Fibroblast of lung (primary cell): ENCODE results near the gene INSL4. TPM values are rescaled to one million over a fixed set of nuclear protein-coding genes. Genes with fewer than 3 reads are reported as not detected.

ENCODE experiments used
- DNase-seq, 2 donors: peaks; one replicate each; pipeline versions ENCODE4 v3.0.0 to v3.0.0-alpha.2; 2010; ENCODE audit warnings: low read depth in 2 of 2
- H2AFZ ChIP-seq: 2 replicates; pipeline ENCODE4 v1.5.1; 2012; ENCODE audit warnings: low read length, control low read depth, inconsistent platforms
- H3K27ac ChIP-seq: 2 replicates; pipeline ENCODE4 v1.5.1; 2011; ENCODE audit warnings: low read length, control low read depth; ENCODE audit not compliant: insufficient read depth
- H3K27me3 ChIP-seq: 2 replicates; pipeline ENCODE4 v1.5.1; 2011; ENCODE audit warnings: mild to moderate bottlenecking, low read length; ENCODE audit not compliant: control insufficient read depth, insufficient read depth
- H3K36me3 ChIP-seq: 2 replicates; pipeline ENCODE4 v1.5.1; 2011; ENCODE audit warnings: low read length; ENCODE audit not compliant: control insufficient read depth, insufficient read depth
- H3K4me1 ChIP-seq: 2 replicates; pipeline ENCODE4 v1.5.1; 2011; ENCODE audit warnings: low read length; ENCODE audit not compliant: control insufficient read depth, insufficient read depth; ENCODE audit errors: extremely low read depth
- H3K4me2 ChIP-seq: 2 replicates; pipeline ENCODE4 v1.5.1; 2011; ENCODE audit warnings: low read length, control low read depth; ENCODE audit not compliant: insufficient read depth; ENCODE audit errors: extremely low read depth
- H3K4me3 ChIP-seq, 4 experiments: fragments of 200-600 bp in 1 of 4; sonication (generic) in 1 of 4; replicated peaks in 1 of 4; 2 replicates each; pipeline ENCODE4 v1.5.1; 2011 to 2016; ENCODE audit warnings: low read length in 4 of 4, low read depth in 3 of 4, mild to moderate bottlenecking in 3 of 4, control low read depth in 2 of 4, inconsistent platforms in 1 of 4, mixed read lengths in 1 of 4; ENCODE audit not compliant: insufficient read depth in 1 of 4; ENCODE audit errors: control extremely low read depth in 1 of 4
- H3K79me2 ChIP-seq: 2 replicates; pipeline ENCODE4 v1.5.1; 2012; ENCODE audit warnings: mild to moderate bottlenecking, low read length, inconsistent platforms; ENCODE audit not compliant: control insufficient read depth, insufficient read depth
- H3K9ac ChIP-seq: 2 replicates; pipeline ENCODE4 v1.5.1; 2011; ENCODE audit warnings: mild to moderate bottlenecking, low read length, control low read depth; ENCODE audit not compliant: insufficient read depth
- H3K9me3 ChIP-seq: 2 replicates; pipeline ENCODE4 v1.5.1; 2012; ENCODE audit warnings: low read depth, low read length; ENCODE audit not compliant: control insufficient read depth, insufficient read depth
- H4K20me1 ChIP-seq: 2 replicates; pipeline ENCODE4 v1.5.1; 2011; ENCODE audit warnings: low read length; ENCODE audit not compliant: control insufficient read depth, insufficient read depth; ENCODE audit errors: extremely low read depth
- EZH2 ChIP-seq: IDR thresholded peaks from 2 replicates; pipeline ENCODE4 v1.5.1; 2012; ENCODE audit warnings: low read length, control low read depth, mild to moderate bottlenecking; ENCODE audit errors: missing control alignments
- polyA plus RNA-seq, 2 donors: library from polyadenylated mRNA; depleted of rRNA in 1 of 2; stranded (reverse) in 1 of 2; unstranded in 1 of 2; fragments of >200 nt; gene quantifications; 2 replicates each; pipeline ENCODE4 v1.2.1, GENCODE V29; 2011 to 2012; ENCODE audit warnings: missing spikeins in 1 of 2
- total RNA-seq: library from RNA; depleted of rRNA; stranded (reverse); fragments of >200 nt; gene quantifications from 2 replicates; pipeline ENCODE4 v1.2.1, GENCODE V29; 2014
- TF ChIP-seq, protein P1 (sequence below), 2 donors: IDR thresholded peaks in 1 of 2; conservative IDR thresholded peaks in 1 of 2; 1 replicate in 1 of 2; 2 replicates in 1 of 2; pipeline ENCODE4 v1.5.1; 2011 to 2012; ENCODE audit warnings: low read length in 2 of 2, control low read depth in 1 of 2, inconsistent platforms in 1 of 2, low read depth in 1 of 2, mild to moderate bottlenecking in 1 of 2

Gene INSL4
- total and polyA plus RNA-seq, 2 donors (not counting 1 experiment from before 2014, with no cell fraction given), result not detected

DNA sequence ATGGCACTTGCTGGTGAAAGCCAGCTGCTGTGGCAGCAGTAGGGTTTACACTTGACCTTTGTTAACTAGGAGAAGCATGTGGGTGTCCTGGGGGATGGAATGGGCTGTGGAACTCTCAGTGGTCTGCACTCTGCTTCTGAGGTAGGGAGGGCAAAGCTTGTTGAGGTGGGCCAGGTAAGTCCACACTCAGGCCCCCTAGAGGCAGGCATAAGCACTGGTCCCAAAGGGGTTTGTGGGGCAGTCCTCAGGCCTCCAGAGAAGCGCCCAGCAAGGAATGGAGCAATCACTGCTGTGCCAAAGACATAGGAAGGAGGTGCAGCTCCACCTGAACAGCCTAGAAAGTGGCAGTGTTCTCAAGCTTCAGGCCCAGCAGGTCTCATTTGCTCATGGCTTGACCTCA, 34.7 kb downstream of the INSL4 start:
- Histone ChIP-seq H3K36me3 (no peaks in the 10 kb centered on the region), H2AFZ (no peak overlapping the region), H3K4me3 (no peak overlapping the region), H4K20me1 (no peaks in the 10 kb centered on the region), H3K4me1 (no peaks in the 10 kb centered on the region), H3K27ac (no peak overlapping the region), H3K27me3 (no peaks in the 10 kb centered on the region), H3K4me2 (no peak overlapping the region), H3K9me3 (no peaks in the 10 kb centered on the region), H3K79me2 (no peaks in the 10 kb centered on the region), H3K9ac (no peak overlapping the region)
- TF ChIP-seq EZH2, result no peak
- TF ChIP-seq, protein P1, sequence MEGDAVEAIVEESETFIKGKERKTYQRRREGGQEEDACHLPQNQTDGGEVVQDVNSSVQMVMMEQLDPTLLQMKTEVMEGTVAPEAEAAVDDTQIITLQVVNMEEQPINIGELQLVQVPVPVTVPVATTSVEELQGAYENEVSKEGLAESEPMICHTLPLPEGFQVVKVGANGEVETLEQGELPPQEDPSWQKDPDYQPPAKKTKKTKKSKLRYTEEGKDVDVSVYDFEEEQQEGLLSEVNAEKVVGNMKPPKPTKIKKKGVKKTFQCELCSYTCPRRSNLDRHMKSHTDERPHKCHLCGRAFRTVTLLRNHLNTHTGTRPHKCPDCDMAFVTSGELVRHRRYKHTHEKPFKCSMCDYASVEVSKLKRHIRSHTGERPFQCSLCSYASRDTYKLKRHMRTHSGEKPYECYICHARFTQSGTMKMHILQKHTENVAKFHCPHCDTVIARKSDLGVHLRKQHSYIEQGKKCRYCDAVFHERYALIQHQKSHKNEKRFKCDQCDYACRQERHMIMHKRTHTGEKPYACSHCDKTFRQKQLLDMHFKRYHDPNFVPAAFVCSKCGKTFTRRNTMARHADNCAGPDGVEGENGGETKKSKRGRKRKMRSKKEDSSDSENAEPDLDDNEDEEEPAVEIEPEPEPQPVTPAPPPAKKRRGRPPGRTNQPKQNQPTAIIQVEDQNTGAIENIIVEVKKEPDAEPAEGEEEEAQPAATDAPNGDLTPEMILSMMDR (conservative IDR thresholded peaks at IDR 0.05 in 1 of 2, IDR thresholded peaks at IDR 0.05 in 1 of 2; ENCODE audit: low read depth in 1 of 2, low read length in 2 of 2), result no peak
- no peak for DNase-seq

DNA sequence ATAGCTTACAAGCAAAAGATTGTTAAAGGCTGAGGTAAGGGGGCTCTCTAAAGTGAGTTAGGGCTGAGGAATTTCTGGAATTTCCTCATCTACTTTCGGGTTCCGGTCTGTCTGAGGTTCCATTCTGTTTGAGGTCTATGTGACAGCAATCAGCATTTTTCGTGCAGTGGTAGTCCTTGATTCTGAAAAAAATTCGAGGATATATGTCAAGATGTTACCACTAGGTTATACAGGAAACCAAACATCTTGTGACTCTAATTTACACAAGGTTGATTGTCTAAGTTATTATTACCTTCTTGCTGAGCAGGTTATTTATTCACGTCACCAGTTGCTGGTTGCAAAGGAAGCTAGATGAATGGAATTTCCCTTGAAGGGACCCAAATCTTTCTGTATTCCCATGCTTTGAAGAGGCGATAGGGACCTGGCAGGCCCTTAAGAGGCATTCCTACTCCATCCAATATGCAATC, 38.1 kb downstream of the INSL4 start:
- H3K36me3 ChIP-seq, result no peaks in the 10 kb centered on the region
- H3K79me2 ChIP-seq, result no peaks in the 10 kb centered on the region
- no peaks in the 10 kb centered on the region for H3K4me1 ChIP-seq
- no peaks in the 10 kb centered on the region for H4K20me1 ChIP-seq
- H3K27ac ChIP-seq, result no peak overlapping the region
- H3K9me3 ChIP-seq, result no peaks in the 10 kb centered on the region
- no peak overlapping the region for H2AFZ ChIP-seq
- no peak overlapping the region for H3K9ac ChIP-seq
- peak in 1 of 2 donors; percentile 90 for DNase-seq
- no peak for TF ChIP-seq EZH2
- no peaks in the 10 kb centered on the region for H3K27me3 ChIP-seq
- no peak overlapping the region for H3K4me3 ChIP-seq
- no peak overlapping the region for H3K4me2 ChIP-seq

DNA sequence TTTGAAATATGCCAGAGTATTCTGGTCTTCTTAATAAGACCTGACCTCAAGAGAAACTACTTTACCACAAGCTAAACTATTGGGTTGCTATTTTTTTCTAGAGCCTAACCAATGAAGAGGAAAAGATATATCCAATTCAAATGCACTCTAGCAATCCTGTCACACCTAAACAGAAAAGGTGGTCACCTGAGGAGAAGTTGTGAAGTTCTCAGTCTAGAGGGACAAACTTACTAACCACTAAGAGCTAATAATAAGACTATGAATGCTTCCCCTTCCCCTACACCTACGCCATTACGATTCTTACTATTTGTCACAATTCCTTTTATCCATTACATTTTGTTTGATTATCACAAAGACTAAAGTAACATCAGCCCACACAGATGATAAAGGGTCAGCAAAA, 43.6 kb downstream of the INSL4 start:
- Histone ChIP-seq H3K27me3 (no peaks in the 10 kb centered on the region), H4K20me1 (no peaks in the 10 kb centered on the region), H3K79me2 (no peaks in the 10 kb centered on the region), H3K4me1 (no peaks in the 10 kb centered on the region), H3K36me3 (no peaks in the 10 kb centered on the region), H2AFZ (no peak overlapping the region), H3K27ac (no peak overlapping the region), H3K9ac (no peak overlapping the region), H3K4me3 (no peak overlapping the region), H3K9me3 (no peaks in the 10 kb centered on the region), H3K4me2 (no peak overlapping the region)
- DNase-seq, result no peak
- TF ChIP-seq EZH2, result no peak
- TF ChIP-seq, protein P1 (conservative IDR thresholded peaks at IDR 0.05 in 1 of 2, IDR thresholded peaks at IDR 0.05 in 1 of 2; ENCODE audit: low read depth in 1 of 2, low read length in 2 of 2), result no peak
